ENCODE measurements around the gene RBM10. TPM values are rescaled to one million over a fixed set of nuclear protein-coding genes. Genes with fewer than 3 reads are reported as not detected.

Gene RBM10
- total RNA-seq, 1 experiment from 2014 or later = 41.0 TPM

GRCh38 chrX:47176101-47176740 is 31.2 kb downstream of the RBM10 start:
- H3K36me3 Mint-ChIP-seq (ENCODE audit: insufficient read depth, unreplicated experiment) = peaks cover 37% of the 10 kb centered on the region
- no peaks in the 10 kb centered on the region for H3K4me1 ChIP-seq
- H3K4me3 ChIP-seq (ENCODE audit: low read depth, low read length) = no peak overlapping the region

GRCh38 chrX:47177079-47177478 is 32.1 kb downstream of the RBM10 start:
- H3K36me3 ChIP-seq (ENCODE audit: control insufficient read depth, insufficient read depth, low read length) = no peaks in the 10 kb centered on the region
- H3K27me3 ChIP-seq (replicated peaks; ENCODE audit: control insufficient read depth, insufficient read depth, low read length) = no peaks in the 10 kb centered on the region
- no peak for DNase-seq
- intact Hi-C loops (cut with micrococcal nuclease; ENCODE audit: unreplicated experiment) = no loop called here
- no TSS peak for BruUV-seq (replicated peaks)
- TF ChIP-seq CTCF (IDR thresholded peaks at IDR 0.05; ENCODE audit: insufficient read depth in 1 of 2, low read depth in 1 of 2, low read length in 1 of 2, severe bottlenecking in 1 of 2, unreplicated experiment in 1 of 2) = no peak
- ChIA-PET POLR2A (no interaction called here), CTCF (no interaction called here)
- H3K9me3 ChIP-seq = no peaks in the 10 kb centered on the region
- H3K9me3 Mint-ChIP-seq (ENCODE audit: unreplicated experiment) = no peaks in the 10 kb centered on the region
- no peak overlapping the region for H3K4me3 ChIP-seq (ENCODE audit: low read depth, low read length)
- no peaks in the 10 kb centered on the region for H3K4me1 Mint-ChIP-seq (ENCODE audit: low read depth, unreplicated experiment)
- no peak overlapping the region for H3K27ac Mint-ChIP-seq (ENCODE audit: unreplicated experiment)
- peaks cover 43% of the 10 kb centered on the region for H3K36me3 Mint-ChIP-seq (ENCODE audit: insufficient read depth, unreplicated experiment)
- H3K27me3 Mint-ChIP-seq (ENCODE audit: insufficient read depth, unreplicated experiment) = no peaks in the 10 kb centered on the region
- H3K4me3 Mint-ChIP-seq (ENCODE audit: unreplicated experiment) = no peak overlapping the region
- H3K4me1 ChIP-seq = no peaks in the 10 kb centered on the region

More at GRCh38 chrX:47176101-47176740, 31.2 kb downstream of the RBM10 start:
- Mint-ChIP-seq H3K4me1 (ENCODE audit: low read depth, unreplicated experiment) (no peaks in the 10 kb centered on the region), H3K27me3 (ENCODE audit: insufficient read depth, unreplicated experiment) (no peaks in the 10 kb centered on the region), H3K4me3 (ENCODE audit: unreplicated experiment) (no peak overlapping the region), H3K27ac (ENCODE audit: unreplicated experiment) (no peak overlapping the region), H3K9me3 (ENCODE audit: unreplicated experiment) (no peaks in the 10 kb centered on the region)
- Histone ChIP-seq H3K27me3 (replicated peaks; ENCODE audit: control insufficient read depth, insufficient read depth, low read length) (no peaks in the 10 kb centered on the region), H3K36me3 (ENCODE audit: control insufficient read depth, insufficient read depth, low read length) (no peaks in the 10 kb centered on the region), H3K9me3 (no peaks in the 10 kb centered on the region)
- intact Hi-C loops (cut with micrococcal nuclease; ENCODE audit: unreplicated experiment) = no loop called here
- ChIA-PET CTCF (no interaction called here), POLR2A (no interaction called here)
- no TSS peak for BruUV-seq (replicated peaks)
- TF ChIP-seq CTCF (IDR thresholded peaks at IDR 0.05; ENCODE audit: insufficient read depth in 1 of 2, low read depth in 1 of 2, low read length in 1 of 2, severe bottlenecking in 1 of 2, unreplicated experiment in 1 of 2) = no peak
- DNase-seq = no peak

GRCh38 chrX:47178337-47178736 is 33.3 kb downstream of the RBM10 start:
- H3K4me1 ChIP-seq = no peaks in the 10 kb centered on the region
- BruUV-seq (replicated peaks) = no TSS peak
- no peak for DNase-seq
- intact Hi-C loops (cut with micrococcal nuclease; ENCODE audit: unreplicated experiment) = no loop called here
- CTCF ChIA-PET = interaction anchor here (0.7 kb wide), 1 partner anchor 42 kb away, joined by 4 read pairs; no protein-coding TSS in a partner anchor
- Mint-ChIP-seq H3K4me1 (ENCODE audit: low read depth, unreplicated experiment) (no peaks in the 10 kb centered on the region), H3K4me3 (ENCODE audit: unreplicated experiment) (no peak overlapping the region), H3K9me3 (ENCODE audit: unreplicated experiment) (no peaks in the 10 kb centered on the region), H3K27ac (ENCODE audit: unreplicated experiment) (no peak overlapping the region), H3K36me3 (ENCODE audit: insufficient read depth, unreplicated experiment) (peaks cover 49% of the 10 kb centered on the region), H3K27me3 (ENCODE audit: insufficient read depth, unreplicated experiment) (no peaks in the 10 kb centered on the region)
- H3K36me3 ChIP-seq (ENCODE audit: control insufficient read depth, insufficient read depth, low read length) = no peaks in the 10 kb centered on the region; the same call in 1 of the 2 replicates
- no peaks in the 10 kb centered on the region for H3K9me3 ChIP-seq
- H3K27me3 ChIP-seq (replicated peaks; ENCODE audit: control insufficient read depth, insufficient read depth, low read length) = no peaks in the 10 kb centered on the region
- POLR2A ChIA-PET = no interaction called here
- no peak overlapping the region for H3K4me3 ChIP-seq (ENCODE audit: low read depth, low read length)
- no peak for TF ChIP-seq CTCF (IDR thresholded peaks at IDR 0.05; ENCODE audit: insufficient read depth in 1 of 2, low read depth in 1 of 2, low read length in 1 of 2, severe bottlenecking in 1 of 2, unreplicated experiment in 1 of 2)
